ENCODE data around the gene GPR137B. TPM values are rescaled to one million over a fixed set of nuclear protein-coding genes. Genes with fewer than 3 reads are reported as not detected.

Gene GPR137B
- total RNA-seq, 1 experiment from 2014 or later: 11.4 TPM

DNA sequence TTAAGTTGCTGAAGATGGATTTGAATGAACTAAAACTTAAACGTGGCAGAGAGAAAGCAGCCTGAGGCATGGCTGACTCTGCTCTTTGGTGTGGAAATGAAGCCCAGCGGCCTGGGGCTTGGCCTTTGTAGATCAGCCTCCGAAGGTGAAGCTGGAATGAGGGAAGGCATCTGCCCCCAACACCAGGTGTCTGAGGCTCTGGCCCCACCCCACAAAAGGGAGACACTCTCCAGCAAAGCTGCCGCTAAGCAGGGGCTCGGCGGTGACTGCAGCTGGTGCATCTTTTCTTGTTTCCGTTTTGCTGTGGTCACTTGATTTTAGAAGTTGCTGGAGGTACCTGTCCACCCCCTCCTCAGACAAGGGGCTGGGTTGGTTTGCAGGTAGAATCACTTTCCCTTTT is 39.3 kb upstream of the GPR137B start (continued):
- TF ChIP-seq CTCF (IDR thresholded peaks at IDR 0.05 in 2 of 3, conservative IDR thresholded peaks at IDR 0.05 in 1 of 3; ENCODE audit: borderline replicate concordance in 1 of 3, insufficient read depth in 1 of 3, low read depth in 2 of 3, low read length in 2 of 3) (no peak), EZH2 (IDR thresholded peaks at IDR 0.05) (no peak), RAD21 (IDR thresholded peaks at IDR 0.05; ENCODE audit: low read depth) (no peak)

GRCh38 chr1:236103646-236104218 is 38.6 kb upstream of the GPR137B start:
- Histone ChIP-seq H3K9ac (ENCODE audit: low read length) (no peak overlapping the region), H3K27me3 (ENCODE audit: insufficient read depth, low read length) (no peaks in the 10 kb centered on the region), H3K4me2 (ENCODE audit: low read length) (no peak overlapping the region; the same call in 1 of the 2 replicates), H2AFZ (ENCODE audit: low read depth, low read length, poor library complexity, severe bottlenecking) (peak overlapping the region; percentile 53), H3K4me3 (replicated peaks in 1 of 2; ENCODE audit: low read depth in 1 of 2, low read length in 2 of 2) (no peak overlapping the region), H3K79me2 (ENCODE audit: insufficient read depth, low read length) (no peaks in the 10 kb centered on the region), H3K27ac (ENCODE audit: low read depth, low read length) (no peak overlapping the region), H3K9me2 (ENCODE audit: insufficient read depth) (no peaks in the 10 kb centered on the region), H4K20me1 (ENCODE audit: insufficient read depth) (no peaks in the 10 kb centered on the region), H3K36me3 (ENCODE audit: control insufficient read depth in 1 of 2, insufficient read depth in 2 of 2, low read length in 2 of 2) (no peaks in the 10 kb centered on the region), H3K4me1 (ENCODE audit: control insufficient read depth in 1 of 2, insufficient read depth in 2 of 2, low read length in 2 of 2) (peaks cover 3 to 21% of the 10 kb centered on the region in 2 experiments; a peak in 3 of 4 replicates), H3K9me3 (ENCODE audit: control insufficient read depth in 1 of 2, insufficient read depth in 1 of 2, low read depth in 1 of 2, low read length in 2 of 2) (no peaks in the 10 kb centered on the region)
- CTCF ChIA-PET: no interaction called here
- ATAC-seq: peak; percentile 58
- TF ChIP-seq RAD21 (IDR thresholded peaks at IDR 0.05; ENCODE audit: low read depth) (peak; percentile 94), CTCF (IDR thresholded peaks at IDR 0.05 in 2 of 3, conservative IDR thresholded peaks at IDR 0.05 in 1 of 3; ENCODE audit: borderline replicate concordance in 1 of 3, insufficient read depth in 1 of 3, low read depth in 2 of 3, low read length in 2 of 3) (peak; percentile 63 to 84 (median 79)), YY1 (IDR thresholded peaks at IDR 0.05; ENCODE audit: extremely low read depth, insufficient replicate concordance, low read depth, low read length) (no peak)
- RAD21 ChIA-PET (ENCODE audit: low non-redundant PET in 1 of 2, low total read pairs in 2 of 2, uncharacterized antibody in 2 of 2, unreplicated experiment in 2 of 2): no interaction called here
- intact Hi-C loops (cut with micrococcal nuclease): loop anchor here (1.0 to 10.0 kb wide), 6 partner anchors 428 to 1459 kb away; partner anchors contain the start of gene HEATR1
- DNase-seq (ENCODE audit: low read depth, low spot score): no peak
- POLR2A ChIA-PET: no interaction called here
- BruUV-seq (replicated peaks): no TSS peak

All from HCT116 (cell line).